HL-60/S4 (cell line): ENCODE measurements around the gene SETD2.

Experiments
- in situ Hi-C: fragments of 300-500 bp; cut with MboI; formaldehyde crosslinking; loops from 2 replicates; pipeline ENCODE4 v1.14.3; 2022; ENCODE audit warnings: low sequenced_read_pairs

The SETD2 gene

GRCh38 chr3:47011371-47011770 is 152.5 kb downstream of the SETD2 start:
- in situ Hi-C loops = no loop called here

GRCh38 chr3:47010910-47011309 is 153.0 kb downstream of the SETD2 start:
- in situ Hi-C loops = no loop called here

GRCh38 chr3:47010111-47010712 is 153.7 kb downstream of the SETD2 start:
- in situ Hi-C loops = no loop called here

GRCh38 chr3:47009225-47010110 is 154.4 kb downstream of the SETD2 start:
- in situ Hi-C loops = no loop called here

- in situ Hi-C loops = no loop called here
These were observed 155.1 kb downstream of the SETD2 start for GRCh38 chr3:47008851-47009224.

GRCh38 chr3:47008234-47008796 is 155.6 kb downstream of the SETD2 start:
- in situ Hi-C loops = no loop called here

- in situ Hi-C loops = no loop called here
These were observed 156.3 kb downstream of the SETD2 start for GRCh38 chr3:47007482-47008233.

GRCh38 chr3:47007001-47007400 is 156.9 kb downstream of the SETD2 start:
- in situ Hi-C loops = no loop called here

GRCh38 chr3:47006145-47006651 is 157.7 kb downstream of the SETD2 start:
- in situ Hi-C loops = no loop called here

- in situ Hi-C loops = no loop called here
These were observed 158.4 kb downstream of the SETD2 start for GRCh38 chr3:47005212-47006144.

GRCh38 chr3:47004369-47005211 is 159.3 kb downstream of the SETD2 start:
- in situ Hi-C loops = no loop called here

GRCh38 chr3:47003461-47004368 is 160.2 kb downstream of the SETD2 start:
- in situ Hi-C loops = no loop called here

GRCh38 chr3:47003056-47003410 is 160.9 kb downstream of the SETD2 start:
- in situ Hi-C loops = no loop called here

GRCh38 chr3:47002171-47003055 is 161.5 kb downstream of the SETD2 start:
- in situ Hi-C loops = no loop called here

- in situ Hi-C loops = no loop called here
These were observed 162.2 kb downstream of the SETD2 start for GRCh38 chr3:47001731-47002170.

GRCh38 chr3:47000922-47001730 is 162.8 kb downstream of the SETD2 start:
- in situ Hi-C loops = no loop called here
